A673 (cell line): ENCODE data around the gene IGFL3. TPM values are rescaled to one million over a fixed set of nuclear protein-coding genes. Genes with fewer than 3 reads are reported as not detected.
A peak's percentile ranks its signal among the peaks of the same experiment; 100 is the strongest.

Experiments used
- BruUV-seq: library from RNA; stranded (reverse); fragments of 400-500 nt; replicated peaks from 2 replicates; lab custom pipeline; 2021; lab: Mats Ljungman, UMichigan
- CTCF ChIA-PET: fragments of 300-600 bp; sonication (Branson Sonifier 250); formaldehyde crosslinking; loops from one replicate; lab custom pipeline; 2022; ENCODE audit warnings: antibody characterized with exemption; lab: Charles Lee
- POLR2A ChIA-PET: fragments of 300-600 bp; sonication (Branson Sonifier 250); formaldehyde crosslinking; loops from one replicate; lab custom pipeline; 2022; ENCODE audit warnings: antibody characterized with exemption; ENCODE audit not compliant: low non-redundant PET; lab: Charles Lee
- DNase-seq: peaks from one replicate; pipeline ENCODE4 v3.0.0-alpha.2; 2015; ENCODE audit warnings: low spot score
- H3K27ac ChIP-seq: fragments of 200-600 bp; sonication (generic); 2 replicates; pipeline ENCODE4 v1.5.1; 2016; ENCODE audit warnings: mixed run types, low read depth, mild to moderate bottlenecking, mixed read lengths, antibody characterized with exemption, low read length; ENCODE audit not compliant: poor library complexity, severe bottlenecking
- H3K27me3 ChIP-seq: fragments of 200-600 bp; sonication (generic); replicated peaks from 2 replicates; pipeline ENCODE4 v1.6.1; 2017; ENCODE audit warnings: mixed run types, low read depth, mild to moderate bottlenecking, mixed read lengths, antibody characterized with exemption, low read length; ENCODE audit not compliant: insufficient read depth, poor library complexity
- H3K36me3 ChIP-seq: fragments of 200-600 bp; sonication (generic); 2 replicates; pipeline ENCODE4 v1.6.1; 2016; ENCODE audit warnings: mixed run types, mild to moderate bottlenecking, mixed read lengths, antibody characterized with exemption, low read length; ENCODE audit not compliant: insufficient read depth, poor library complexity, severe bottlenecking
- H3K4me1 ChIP-seq: fragments of 200-600 bp; sonication (generic); 2 replicates; pipeline ENCODE4 v1.6.1; 2017; ENCODE audit warnings: mixed run types, mild to moderate bottlenecking, mixed read lengths, antibody characterized with exemption, low read length; ENCODE audit not compliant: insufficient read depth, poor library complexity, severe bottlenecking
- H3K4me3 ChIP-seq: fragments of 200-600 bp; sonication (generic); 2 replicates; pipeline ENCODE4 v1.5.1; 2016; ENCODE audit warnings: low read depth, mixed run types, mild to moderate bottlenecking, mixed read lengths, low read length; ENCODE audit not compliant: poor library complexity, severe bottlenecking
- H3K9me3 ChIP-seq: fragments of 200-600 bp; sonication (generic); 2 replicates; pipeline ENCODE4 v1.6.1; 2016; ENCODE audit warnings: mixed run types, low read depth, mild to moderate bottlenecking, mixed read lengths, antibody characterized with exemption, low read length; ENCODE audit not compliant: poor library complexity, severe bottlenecking
- EZH2 ChIP-seq: fragments of 200-600 bp; sonication (generic); IDR thresholded peaks from 2 replicates; pipeline ENCODE4 v1.6.1; 2017; ENCODE audit warnings: borderline replicate concordance, low read depth, mild to moderate bottlenecking, mixed read lengths, antibody characterized with exemption, low read length; ENCODE audit not compliant: poor library complexity, severe bottlenecking
- intact Hi-C: fragments of 100-400 bp; cut with micrococcal nuclease; formaldehyde crosslinking; loops from one replicate; pipeline ENCODE4 v1.10.0; 2022; ENCODE audit not compliant: unreplicated experiment
- total RNA-seq: library from RNA; stranded (reverse); gene quantifications from 2 replicates; pipeline ENCODE4 v1.2.3, GENCODE V29; 2021
- TF ChIP-seq, protein P1 (sequence below): fragments of 300-800, 200-600 bp; sonication (generic); conservative IDR thresholded peaks from 2 replicates; pipeline ENCODE4 v1.5.1; 2017; ENCODE audit warnings: low read depth, mild to moderate bottlenecking, antibody characterized with exemption, low read length, moderate library complexity, mixed read lengths

Gene IGFL3
- total RNA-seq, 1 experiment from 2014 or later, result not detected

DNA sequence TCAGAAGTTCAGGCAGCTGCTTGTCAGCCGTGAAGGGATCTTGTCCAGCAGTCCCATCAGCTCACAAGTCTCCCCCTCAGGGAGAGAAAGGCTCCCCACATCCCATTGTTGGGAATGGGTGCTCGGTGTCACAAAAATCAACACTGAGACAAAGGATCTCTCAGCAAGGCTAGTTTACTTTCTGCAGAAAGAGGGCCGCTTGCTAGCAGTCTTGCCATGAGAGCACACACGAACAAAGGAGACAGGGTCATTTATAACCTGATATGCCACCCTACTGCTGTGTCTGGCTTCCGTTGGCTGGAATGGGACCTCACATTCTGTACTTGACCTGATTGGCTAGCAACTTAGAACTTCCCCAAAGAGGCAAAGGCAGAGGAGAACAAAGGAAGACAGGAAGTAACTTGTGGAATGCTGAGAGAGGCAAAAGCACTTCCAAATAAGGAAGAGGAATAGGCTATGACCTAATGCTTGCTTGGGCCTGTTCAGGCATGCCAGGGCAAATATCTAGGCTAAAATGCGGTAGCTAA, 8.7 kb upstream of the IGFL3 start:
- Histone ChIP-seq H3K9me3 (no peaks in the 10 kb centered on the region), H3K27me3 (no peaks in the 10 kb centered on the region), H3K36me3 (no peaks in the 10 kb centered on the region), H3K27ac (peak overlapping the region; percentile 92), H3K4me3 (no peak overlapping the region), H3K4me1 (peaks cover 23% of the 10 kb centered on the region)
- intact Hi-C loops, result no loop called here
- peak; percentile 92 for DNase-seq
- no TSS peak for BruUV-seq
- TF ChIP-seq, protein P1, sequence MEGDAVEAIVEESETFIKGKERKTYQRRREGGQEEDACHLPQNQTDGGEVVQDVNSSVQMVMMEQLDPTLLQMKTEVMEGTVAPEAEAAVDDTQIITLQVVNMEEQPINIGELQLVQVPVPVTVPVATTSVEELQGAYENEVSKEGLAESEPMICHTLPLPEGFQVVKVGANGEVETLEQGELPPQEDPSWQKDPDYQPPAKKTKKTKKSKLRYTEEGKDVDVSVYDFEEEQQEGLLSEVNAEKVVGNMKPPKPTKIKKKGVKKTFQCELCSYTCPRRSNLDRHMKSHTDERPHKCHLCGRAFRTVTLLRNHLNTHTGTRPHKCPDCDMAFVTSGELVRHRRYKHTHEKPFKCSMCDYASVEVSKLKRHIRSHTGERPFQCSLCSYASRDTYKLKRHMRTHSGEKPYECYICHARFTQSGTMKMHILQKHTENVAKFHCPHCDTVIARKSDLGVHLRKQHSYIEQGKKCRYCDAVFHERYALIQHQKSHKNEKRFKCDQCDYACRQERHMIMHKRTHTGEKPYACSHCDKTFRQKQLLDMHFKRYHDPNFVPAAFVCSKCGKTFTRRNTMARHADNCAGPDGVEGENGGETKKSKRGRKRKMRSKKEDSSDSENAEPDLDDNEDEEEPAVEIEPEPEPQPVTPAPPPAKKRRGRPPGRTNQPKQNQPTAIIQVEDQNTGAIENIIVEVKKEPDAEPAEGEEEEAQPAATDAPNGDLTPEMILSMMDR, result no peak
- TF ChIP-seq EZH2, result no peak
- POLR2A ChIA-PET, result interaction anchor here (0.7 kb wide), 1 partner anchor 256 kb away, joined by 4 read pairs; no protein-coding TSS in a partner anchor
- CTCF ChIA-PET, result no interaction called here

DNA sequence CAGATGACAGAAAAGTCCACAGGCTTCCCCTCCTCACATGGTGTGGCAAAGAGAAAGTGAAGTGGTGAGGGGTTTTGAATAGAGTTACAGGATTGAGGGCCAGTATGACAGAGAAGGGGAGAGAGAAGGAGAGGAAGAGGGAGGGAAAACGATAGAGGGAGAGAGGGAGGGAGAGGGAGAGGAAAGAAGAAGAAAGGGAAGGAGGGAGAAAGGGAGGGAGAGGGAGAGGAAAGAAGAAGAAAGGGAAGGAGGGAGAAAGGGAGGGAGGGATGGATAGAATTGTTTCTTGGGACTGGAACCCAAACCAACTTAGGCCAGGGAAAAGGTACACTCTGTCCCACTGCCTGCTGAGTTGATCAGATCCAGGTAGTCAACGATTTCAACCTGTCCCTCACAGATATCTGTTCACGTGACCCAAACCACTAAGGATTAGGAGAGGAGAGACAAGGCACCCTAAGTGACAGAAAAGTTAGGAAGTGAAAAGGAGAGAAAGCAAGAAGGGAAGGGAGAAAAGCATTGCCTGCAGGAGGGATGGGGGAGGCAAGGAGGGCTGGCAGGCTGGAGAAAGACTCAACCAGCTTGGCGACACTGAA, 8.1 kb upstream of the IGFL3 start:
- CTCF ChIA-PET, result no interaction called here

DNA sequence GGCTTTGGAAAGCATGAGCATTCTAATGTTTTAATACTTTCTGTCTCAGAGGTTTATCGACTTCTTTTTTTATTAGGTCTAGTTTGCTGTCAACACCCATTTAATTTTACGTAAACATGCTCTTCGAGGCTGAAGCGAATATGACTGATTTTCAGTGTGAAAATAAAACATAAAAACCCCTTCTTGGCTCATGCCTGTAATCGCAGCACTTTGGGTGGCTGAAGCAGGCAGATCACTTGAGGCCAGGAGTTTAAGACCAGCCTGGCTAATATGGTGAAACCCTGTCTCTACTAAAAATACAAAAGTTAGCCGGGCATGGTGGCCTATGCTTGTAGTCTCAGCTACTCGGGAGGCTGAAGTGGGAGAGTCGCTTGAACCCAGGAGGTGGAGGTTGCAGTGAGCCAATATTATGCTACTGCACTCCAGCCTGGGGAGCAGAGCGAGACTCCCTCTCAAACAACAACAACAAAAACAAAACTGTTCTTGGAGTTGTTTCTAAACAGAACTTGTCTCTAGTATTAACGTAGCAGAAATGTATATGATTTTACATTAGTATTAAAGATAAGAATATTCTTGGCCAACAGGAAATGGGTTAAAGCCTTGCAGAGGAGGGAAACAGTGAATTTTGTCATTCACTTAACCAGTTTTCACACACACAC, 7.1 kb upstream of the IGFL3 start:
- Histone ChIP-seq H3K9me3 (no peaks in the 10 kb centered on the region), H3K27me3 (no peaks in the 10 kb centered on the region), H3K4me1 (peaks cover 23% of the 10 kb centered on the region), H3K27ac (no peak overlapping the region), H3K36me3 (no peaks in the 10 kb centered on the region), H3K4me3 (no peak overlapping the region)
- CTCF ChIA-PET, result no interaction called here
- intact Hi-C loops, result no loop called here
- POLR2A ChIA-PET, result no interaction called here
- TF ChIP-seq, protein P1, result no peak
- no peak for TF ChIP-seq EZH2
- no peak for DNase-seq
- BruUV-seq, result no TSS peak

More for the DNA sequence above, 8.1 kb upstream of the IGFL3 start:
- POLR2A ChIA-PET, result interaction anchor here (0.7 kb wide), 1 partner anchor 257 kb away, joined by 4 read pairs; no protein-coding TSS in a partner anchor
- intact Hi-C loops, result no loop called here
- TF ChIP-seq, protein P1, result no peak
- Histone ChIP-seq H3K36me3 (no peaks in the 10 kb centered on the region), H3K27ac (peak overlapping the region; percentile 92), H3K27me3 (no peaks in the 10 kb centered on the region), H3K4me1 (peaks cover 23% of the 10 kb centered on the region), H3K9me3 (no peaks in the 10 kb centered on the region), H3K4me3 (no peak overlapping the region)
- no TSS peak for BruUV-seq
- no peak for DNase-seq
